GM19372 (cell line): ENCODE data around the gene SHISA4.
"Not testable (repeated sequence)": the region's sequence is repeated elsewhere in the genome, so short reads cannot be mapped to it uniquely, and the experiment has no call there.

Experiments used
- ATAC-seq: cut with Tn5 transposase; IDR thresholded peaks from one replicate; pipeline ENCODE4 v1.9.1; 2021; ENCODE audit warnings: mild to moderate bottlenecking, low read depth, moderate library complexity; ENCODE audit not compliant: unreplicated experiment

The SHISA4 gene

GRCh38 chr1:201888282-201889089, at the start of gene SHISA4:
TSS of gene SHISA4 (plus strand) at chr1:201888898. CDS start at chr1:201888995, 97 bp downstream.
- no peak for ATAC-seq

GRCh38 chr1:201839089-201839488, 49.6 kb upstream of the SHISA4 start:
- ATAC-seq: not testable (repeated sequence)

GRCh38 chr1:201840055-201840454, 48.6 kb upstream of the SHISA4 start:
- no peak for ATAC-seq

- no peak for ATAC-seq
These were observed 48.2 kb upstream of the SHISA4 start for GRCh38 chr1:201840490-201840889.

- ATAC-seq: no peak
These were observed 47.3 kb upstream of the SHISA4 start for GRCh38 chr1:201841265-201841912.

- no peak for ATAC-seq
These were observed 46.1 kb upstream of the SHISA4 start for GRCh38 chr1:201842472-201843027.

- no peak for ATAC-seq
These were observed 43.2 kb upstream of the SHISA4 start for GRCh38 chr1:201845331-201846083.

- no peak for ATAC-seq
These were observed 41.5 kb upstream of the SHISA4 start for GRCh38 chr1:201847150-201847549.

- ATAC-seq: no peak
These were observed 40.5 kb upstream of the SHISA4 start for GRCh38 chr1:201848230-201848629.

GRCh38 chr1:201849372-201850052, 39.2 kb upstream of the SHISA4 start:
- ATAC-seq: no peak

GRCh38 chr1:201850053-201850397, 38.7 kb upstream of the SHISA4 start:
- no peak for ATAC-seq

GRCh38 chr1:201851949-201852348, 36.7 kb upstream of the SHISA4 start:
- no peak for ATAC-seq

GRCh38 chr1:201856722-201857121, 32.0 kb upstream of the SHISA4 start:
- not testable (repeated sequence) for ATAC-seq

GRCh38 chr1:201859424-201859823, 29.3 kb upstream of the SHISA4 start:
- no peak for ATAC-seq

- no peak for ATAC-seq
These were observed 27.2 kb upstream of the SHISA4 start for GRCh38 chr1:201861448-201861847.

- no peak for ATAC-seq
These were observed 18.3 kb upstream of the SHISA4 start for GRCh38 chr1:201870397-201870796.

- no peak for ATAC-seq
These were observed 14.0 kb upstream of the SHISA4 start for GRCh38 chr1:201874672-201875071.

GRCh38 chr1:201876148-201876818, 12.4 kb upstream of the SHISA4 start:
- no peak for ATAC-seq

- no peak for ATAC-seq
These were observed 10.8 kb upstream of the SHISA4 start for GRCh38 chr1:201877877-201878401.
